Endothelial cell of umbilical vein (primary cell): ENCODE results near the gene TERT.

ENCODE experiments used
- MYC ChIP-seq: IDR thresholded peaks from one replicate; pipeline ENCODE4 v1.6.1; 2011; ENCODE audit warnings: mild to moderate bottlenecking, low read depth, low read length
- POLR2A ChIP-seq: IDR thresholded peaks from 2 replicates; pipeline ENCODE4 v1.6.1; 2012; ENCODE audit warnings: low read depth, mild to moderate bottlenecking, control low read depth, low read length

GRCh38 chr5:1291611-1292080 lies 3.2 kb downstream of the TERT start:
- TF ChIP-seq POLR2A (no peak), MYC (no peak)
